ENCODE results near the gene C2orf92.

GRCh38 chr2:97656129-97656755 is 13.3 kb upstream of the C2orf92 start:
- TF ChIP-seq CTCF (IDR thresholded peaks at IDR 0.05): no peak
- TF ChIP-seq POLR2A (IDR thresholded peaks at IDR 0.05): no peak
